Skeletal muscle tissue (tissue), 4 donors: ENCODE data around the gene EBP. TPM values are rescaled to one million over a fixed set of nuclear protein-coding genes. Genes with fewer than 3 reads are reported as not detected.

Experiments
- H3K27ac ChIP-seq: one replicate; pipeline ENCODE4 v1.7.0; 2013; ENCODE audit warnings: mild to moderate bottlenecking, low read depth, low read length, inconsistent platforms
- H3K27me3 ChIP-seq, 3 donors: one replicate each; pipeline ENCODE4 v1.7.0; 2013; ENCODE audit warnings: low read length in 3 of 3; ENCODE audit not compliant: control insufficient read depth in 3 of 3, insufficient read depth in 3 of 3
- H3K36me3 ChIP-seq, 3 donors: one replicate each; pipeline ENCODE4 v1.7.0; 2013; ENCODE audit warnings: low read length in 3 of 3; ENCODE audit not compliant: control insufficient read depth in 3 of 3, insufficient read depth in 3 of 3
- H3K4me1 ChIP-seq, 3 donors: one replicate each; pipeline ENCODE4 v1.7.0; 2013; ENCODE audit warnings: low read length in 3 of 3, mild to moderate bottlenecking in 3 of 3; ENCODE audit not compliant: control insufficient read depth in 3 of 3, insufficient read depth in 3 of 3
- H3K4me3 ChIP-seq, 3 donors: one replicate each; pipeline ENCODE4 v1.7.0; 2013; ENCODE audit warnings: low read length in 3 of 3
- H3K9ac ChIP-seq, 3 donors: one replicate each; pipeline ENCODE4 v1.7.0; 2013; ENCODE audit warnings: low read length in 3 of 3, mild to moderate bottlenecking in 3 of 3, moderate library complexity in 2 of 3, low read depth in 1 of 3
- H3K9me3 ChIP-seq, 3 donors: one replicate each; pipeline ENCODE4 v1.7.0; 2013; ENCODE audit warnings: low read length in 3 of 3; ENCODE audit not compliant: control insufficient read depth in 3 of 3
- total RNA-seq: library from RNA; depleted of rRNA; stranded (reverse); fragments of >200 nt; gene quantifications from one replicate; pipeline ENCODE4 v1.2.3, GENCODE V29; 2014
- donor health status: Osteomylitis.

EBP gene
- total RNA-seq, 1 donor from 2014 or later, result 21.4 TPM

- no peak overlapping the region for H3K27ac ChIP-seq
- H3K36me3 ChIP-seq, result peaks cover 4 to 22% (median 19%) of the 10 kb centered on the region in 3 donors
- H3K9me3 ChIP-seq, result no peaks in the 10 kb centered on the region
- H3K4me3 ChIP-seq, result no peak overlapping the region
- no peaks in the 10 kb centered on the region for H3K4me1 ChIP-seq
- no peaks in the 10 kb centered on the region for H3K27me3 ChIP-seq
- no peak overlapping the region for H3K9ac ChIP-seq
Observed at GRCh38 chrX:48560056-48560455, 38.4 kb downstream of the EBP start.

- Histone ChIP-seq H3K27me3 (no peaks in the 10 kb centered on the region), H3K4me3 (no peak overlapping the region), H3K36me3 (peaks cover 4 to 22% (median 19%) of the 10 kb centered on the region in 3 donors), H3K27ac (no peak overlapping the region), H3K9ac (no peak overlapping the region), H3K4me1 (no peaks in the 10 kb centered on the region), H3K9me3 (no peaks in the 10 kb centered on the region)
Observed at GRCh38 chrX:48560681-48561080, 39.1 kb downstream of the EBP start.

GRCh38 chrX:48569958-48570357 is 48.4 kb downstream of the EBP start:
- H3K4me1 ChIP-seq, result peaks cover 0 to 2% (median under 1%) of the 10 kb centered on the region in 3 donors
- H3K27ac ChIP-seq, result no peak overlapping the region
- no peaks in the 10 kb centered on the region for H3K36me3 ChIP-seq
- no peaks in the 10 kb centered on the region for H3K9me3 ChIP-seq
- no peak overlapping the region for H3K4me3 ChIP-seq
- H3K27me3 ChIP-seq, result no peaks in the 10 kb centered on the region
- H3K9ac ChIP-seq, result no peak overlapping the region

GRCh38 chrX:48573690-48574269 is 52.2 kb downstream of the EBP start:
- Histone ChIP-seq H3K27ac (peak overlapping the region; percentile 99), H3K4me1 (peaks cover 11 to 18% (median 16%) of the 10 kb centered on the region in 3 donors), H3K4me3 (peak overlapping the region; percentile 71 to 90 (median 84)), H3K9me3 (no peaks in the 10 kb centered on the region), H3K9ac (peak overlapping the region; percentile 48 to 95 (median 90)), H3K27me3 (no peaks in the 10 kb centered on the region), H3K36me3 (peaks cover 19 to 26% (median 21%) of the 10 kb centered on the region in 3 donors)

GRCh38 chrX:48574270-48575266 is 53.0 kb downstream of the EBP start, which contains the start of gene RBM3:
RBM3 (plus strand) TSS chrX:48574484; CDS start chrX:48575181, 697 bp downstream.
- Histone ChIP-seq H3K9ac (peak within 1 kb of the TSS; percentile 90 to 95 (median 94)), H3K4me1 (peaks cover 11 to 18% (median 16%) of the 10 kb centered on the region in 3 donors), H3K4me3 (peak within 1 kb of the TSS; percentile 71 to 90 (median 84)), H3K9me3 (no peaks in the 10 kb centered on the region), H3K27me3 (no peaks in the 10 kb centered on the region), H3K27ac (peak within 1 kb of the TSS; percentile 99), H3K36me3 (peaks cover 19 to 28% (median 21%) of the 10 kb centered on the region in 3 donors)

- H3K36me3 ChIP-seq, result peaks cover 19 to 28% (median 23%) of the 10 kb centered on the region in 3 donors
- H3K9me3 ChIP-seq, result no peaks in the 10 kb centered on the region
- peaks cover 11 to 18% (median 16%) of the 10 kb centered on the region in 3 donors for H3K4me1 ChIP-seq
- H3K9ac ChIP-seq, result peak overlapping the region in 2 of 3 donors; percentile 33 to 90
- H3K27ac ChIP-seq, result peak overlapping the region; percentile 99
- peak overlapping the region; percentile 71 to 90 (median 84) for H3K4me3 ChIP-seq
- no peaks in the 10 kb centered on the region for H3K27me3 ChIP-seq
Observed at GRCh38 chrX:48575642-48576041, 54.0 kb downstream of the EBP start.

- Histone ChIP-seq H3K4me3 (peak overlapping the region in 1 of 3 donors; percentile 12), H3K27ac (peak overlapping the region; percentile 99), H3K9ac (peak overlapping the region; percentile 2 to 42 (median 33)), H3K36me3 (peaks cover 19 to 28% (median 23%) of the 10 kb centered on the region in 3 donors), H3K4me1 (peaks cover 11 to 18% (median 16%) of the 10 kb centered on the region in 3 donors), H3K27me3 (no peaks in the 10 kb centered on the region), H3K9me3 (no peaks in the 10 kb centered on the region)
Observed at GRCh38 chrX:48576108-48576507, 54.5 kb downstream of the EBP start.

Other genes starting within 250 kb of the EBP start
- not detected for gene SSX3, start 165.1 kb upstream of the EBP start, total RNA-seq
- gene SSX4, start 138.3 kb upstream of the EBP start, total RNA-seq, result not detected
- not detected for gene SSX4B, start 109.8 kb upstream of the EBP start, total RNA-seq
- gene SLC38A5, start 51.5 kb upstream of the EBP start, total RNA-seq, result 6.3 TPM
- 20.9 TPM for gene FTSJ1, start 45.6 kb upstream of the EBP start, total RNA-seq
- 1.0 TPM for gene PORCN, start 12.8 kb upstream of the EBP start, total RNA-seq
- 2.1 TPM for gene TBC1D25, start 17.9 kb downstream of the EBP start, total RNA-seq
- 196 TPM for gene RBM3, start 52.7 kb downstream of the EBP start, total RNA-seq
- gene WDR13, start 75.7 kb downstream of the EBP start, total RNA-seq, result 50.6 TPM
- 1.0 TPM for gene WAS, start 162.0 kb downstream of the EBP start, total RNA-seq
- gene SUV39H1, start 174.9 kb downstream of the EBP start, total RNA-seq, result 2.6 TPM
- not detected for gene GLOD5, start 239.9 kb downstream of the EBP start, total RNA-seq